ENCODE data around the gene VHLL.

DNA sequence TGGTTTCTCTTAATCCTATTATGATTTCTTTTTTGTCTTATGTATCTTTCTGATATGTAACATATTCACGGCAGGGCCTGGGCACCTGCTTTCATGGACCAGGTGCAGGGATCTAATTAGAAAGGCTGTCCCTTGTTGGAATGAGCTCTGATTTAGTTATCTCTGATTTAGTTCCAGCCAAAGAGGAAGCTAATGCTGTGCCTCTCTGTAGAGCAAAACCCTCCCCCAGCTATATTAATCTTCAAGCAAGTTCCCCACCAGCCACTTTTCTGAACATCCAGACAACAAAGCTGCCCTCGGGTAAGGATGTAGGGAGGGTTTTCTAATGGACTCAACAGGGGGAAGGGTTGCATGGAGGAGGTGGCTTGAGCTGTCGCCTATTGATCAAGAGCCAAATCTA lies 45.3 kb upstream of the VHLL start:
- TF ChIP-seq, protein P1, sequence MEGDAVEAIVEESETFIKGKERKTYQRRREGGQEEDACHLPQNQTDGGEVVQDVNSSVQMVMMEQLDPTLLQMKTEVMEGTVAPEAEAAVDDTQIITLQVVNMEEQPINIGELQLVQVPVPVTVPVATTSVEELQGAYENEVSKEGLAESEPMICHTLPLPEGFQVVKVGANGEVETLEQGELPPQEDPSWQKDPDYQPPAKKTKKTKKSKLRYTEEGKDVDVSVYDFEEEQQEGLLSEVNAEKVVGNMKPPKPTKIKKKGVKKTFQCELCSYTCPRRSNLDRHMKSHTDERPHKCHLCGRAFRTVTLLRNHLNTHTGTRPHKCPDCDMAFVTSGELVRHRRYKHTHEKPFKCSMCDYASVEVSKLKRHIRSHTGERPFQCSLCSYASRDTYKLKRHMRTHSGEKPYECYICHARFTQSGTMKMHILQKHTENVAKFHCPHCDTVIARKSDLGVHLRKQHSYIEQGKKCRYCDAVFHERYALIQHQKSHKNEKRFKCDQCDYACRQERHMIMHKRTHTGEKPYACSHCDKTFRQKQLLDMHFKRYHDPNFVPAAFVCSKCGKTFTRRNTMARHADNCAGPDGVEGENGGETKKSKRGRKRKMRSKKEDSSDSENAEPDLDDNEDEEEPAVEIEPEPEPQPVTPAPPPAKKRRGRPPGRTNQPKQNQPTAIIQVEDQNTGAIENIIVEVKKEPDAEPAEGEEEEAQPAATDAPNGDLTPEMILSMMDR (IDR thresholded peaks at IDR 0.05), result no peak
- TF ChIP-seq POLR2A (IDR thresholded peaks at IDR 0.05), result no peak

All from vagina (tissue), 2 donors.